Stimulated activated CD8-positive, alpha-beta memory T cell treated with anti-CD3 and anti-CD28 coated beads, Interleukin-7, amount 100 ng/mL, for 48 hours (primary cell): Measurements from ENCODE around the gene CARMIL1.

Experiments
- DNase-seq, 2 donors: peaks; one replicate each; pipeline ENCODE4 v3.0.0-alpha.2; 2020; ENCODE audit warnings: low read depth in 1 of 2; ENCODE audit errors: extremely low read depth in 1 of 2

CARMIL1 gene

DNA sequence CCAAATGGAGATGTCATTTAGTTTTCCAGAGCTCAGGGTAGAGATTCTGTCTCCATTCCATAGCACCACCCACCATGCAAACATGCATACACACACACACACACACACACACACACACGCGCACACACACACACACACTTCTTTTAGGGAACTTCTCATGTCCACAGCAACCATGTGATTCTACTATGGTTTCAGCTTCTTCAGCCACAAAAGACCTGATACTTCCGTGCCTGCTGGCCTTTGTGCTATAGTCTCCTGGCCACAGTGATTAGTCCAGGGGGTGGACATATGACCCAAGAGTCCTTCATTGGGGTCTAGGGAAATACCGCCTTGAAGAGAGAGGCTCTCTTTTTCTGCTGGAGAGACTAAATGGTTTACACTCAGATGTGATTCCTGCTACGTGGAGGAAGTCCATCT, 53.5 kb downstream of the CARMIL1 start:
- DNase-seq, result no peak

DNA sequence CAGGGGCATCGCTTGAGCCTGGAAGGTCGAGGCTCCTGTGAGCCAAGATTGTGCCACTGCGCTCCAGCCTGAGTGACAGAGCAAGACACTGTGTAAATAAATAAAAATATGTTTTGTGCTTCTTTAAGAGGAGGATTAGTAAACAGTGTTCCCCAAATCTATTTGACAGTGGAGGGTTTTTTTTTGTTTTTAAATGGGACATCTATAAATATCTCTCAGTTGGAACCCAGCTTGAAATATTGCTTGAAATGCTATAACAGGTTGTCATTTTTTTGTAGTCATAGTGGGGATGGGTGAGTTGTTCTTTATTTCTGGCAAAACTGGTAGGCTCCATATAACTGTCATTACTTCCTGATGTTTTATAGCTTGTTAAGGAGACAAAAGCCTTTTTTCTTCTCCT, 54.3 kb downstream of the CARMIL1 start:
- no peak for DNase-seq

DNA sequence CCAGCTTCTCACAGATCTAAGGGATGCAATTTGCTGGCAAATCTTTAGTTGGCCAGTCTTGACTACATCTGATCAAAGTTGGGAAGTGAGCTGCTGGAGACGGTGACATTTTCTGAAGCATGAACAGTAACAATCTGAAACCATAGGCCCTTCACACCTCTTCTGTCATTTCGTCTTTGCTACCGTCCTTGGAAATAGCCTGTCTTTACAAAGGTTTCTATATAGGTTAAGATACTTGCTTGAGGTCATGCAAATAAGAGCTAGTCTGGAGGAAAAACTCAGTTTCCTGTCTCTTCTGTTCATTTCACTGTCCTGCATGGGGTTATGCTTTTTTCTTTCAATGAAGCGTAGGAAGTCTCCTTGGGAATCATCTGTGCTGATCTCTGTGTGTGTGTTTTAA, 55.6 kb downstream of the CARMIL1 start:
- no peak for DNase-seq

DNA sequence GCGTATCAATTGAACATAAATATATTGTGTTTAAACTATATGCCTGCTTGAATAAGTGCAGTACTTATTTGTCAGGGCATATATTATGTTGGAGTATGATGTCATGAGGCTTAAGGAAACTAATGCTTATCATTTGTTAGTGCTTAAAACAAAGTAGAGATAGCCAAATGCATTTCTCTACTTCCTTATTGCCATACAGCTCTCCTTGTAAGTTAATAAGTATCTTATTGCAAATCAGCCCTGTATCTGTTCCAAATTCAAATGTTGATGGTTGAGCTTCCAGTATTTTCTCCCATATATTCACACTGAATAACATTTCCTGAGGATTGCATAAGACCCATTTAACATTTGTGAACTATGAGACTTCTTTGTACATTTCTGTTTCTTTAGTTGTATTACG, 57.8 kb downstream of the CARMIL1 start:
- DNase-seq, result no peak

DNA sequence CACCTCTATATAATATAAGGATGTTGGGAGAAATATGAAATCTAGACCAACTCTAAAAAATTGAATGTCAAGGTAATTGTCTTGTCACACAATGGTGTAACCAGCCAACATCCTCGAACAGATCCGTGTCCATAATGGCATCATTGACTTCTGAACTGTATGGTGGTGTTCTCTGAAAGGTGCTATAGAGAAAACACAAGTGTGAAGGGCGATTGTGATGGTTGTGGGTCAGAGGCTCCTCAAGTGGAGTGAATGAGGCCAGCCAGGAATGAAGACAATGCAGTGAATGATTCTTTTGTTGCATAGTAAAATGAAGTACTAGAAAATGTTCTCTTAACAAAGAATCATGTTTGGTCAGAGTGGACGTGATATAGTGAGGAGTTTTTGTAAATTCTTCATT, 58.3 kb downstream of the CARMIL1 start:
- DNase-seq, result no peak

DNA sequence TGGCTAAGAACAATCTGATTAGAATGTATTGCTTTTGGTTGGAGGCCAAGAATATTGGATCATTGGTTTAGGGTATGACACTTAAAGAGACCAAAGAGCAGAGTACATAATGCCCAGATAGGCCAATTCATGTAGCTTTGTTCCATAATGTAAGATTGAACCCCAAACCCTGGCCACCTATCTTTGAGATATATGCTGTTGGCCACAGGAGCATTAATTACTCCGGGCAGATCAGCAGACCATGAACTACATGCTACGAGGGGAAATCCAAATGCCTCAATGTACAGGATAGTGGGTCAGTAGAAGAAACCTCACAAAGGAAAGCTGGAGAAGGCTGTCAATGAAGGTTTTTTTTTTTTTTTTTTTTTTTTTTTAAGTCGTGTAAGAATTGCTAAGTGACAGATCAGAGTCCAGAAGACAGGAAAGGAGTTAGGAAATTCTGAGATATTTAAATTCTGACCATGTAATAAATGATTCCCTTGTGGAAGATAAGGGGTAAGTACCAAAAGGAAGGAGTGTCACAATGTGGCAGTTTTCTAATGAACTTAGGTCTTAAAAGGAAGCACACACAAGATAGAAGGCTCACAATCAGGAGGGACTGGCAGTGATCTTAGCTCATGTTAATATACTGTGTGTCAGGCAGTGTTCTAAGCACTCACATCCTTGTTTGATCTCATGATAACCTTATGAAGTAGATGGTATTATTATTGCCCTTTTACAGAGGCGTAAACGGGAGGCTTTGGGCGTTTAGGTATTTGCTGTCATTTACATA, 61.4 kb downstream of the CARMIL1 start:
- DNase-seq, result no peak

DNA sequence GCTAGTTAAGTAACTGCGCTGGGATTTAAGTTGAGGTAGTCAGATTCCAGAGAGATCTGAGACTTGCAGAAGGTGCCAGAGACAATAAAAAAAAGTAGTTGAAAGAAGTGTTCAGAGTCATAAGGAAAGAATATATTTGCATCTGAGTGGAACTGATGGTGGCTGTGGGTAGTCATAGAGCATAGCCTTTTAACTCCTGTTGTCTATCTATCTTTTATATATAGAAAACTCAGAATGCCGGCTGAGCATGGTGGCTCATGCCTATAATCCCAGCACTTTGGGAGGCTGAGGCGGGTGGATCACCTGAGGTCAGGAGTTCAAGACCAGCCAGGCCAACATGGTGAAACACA, 62.0 kb downstream of the CARMIL1 start:
- DNase-seq, result no peak

DNA sequence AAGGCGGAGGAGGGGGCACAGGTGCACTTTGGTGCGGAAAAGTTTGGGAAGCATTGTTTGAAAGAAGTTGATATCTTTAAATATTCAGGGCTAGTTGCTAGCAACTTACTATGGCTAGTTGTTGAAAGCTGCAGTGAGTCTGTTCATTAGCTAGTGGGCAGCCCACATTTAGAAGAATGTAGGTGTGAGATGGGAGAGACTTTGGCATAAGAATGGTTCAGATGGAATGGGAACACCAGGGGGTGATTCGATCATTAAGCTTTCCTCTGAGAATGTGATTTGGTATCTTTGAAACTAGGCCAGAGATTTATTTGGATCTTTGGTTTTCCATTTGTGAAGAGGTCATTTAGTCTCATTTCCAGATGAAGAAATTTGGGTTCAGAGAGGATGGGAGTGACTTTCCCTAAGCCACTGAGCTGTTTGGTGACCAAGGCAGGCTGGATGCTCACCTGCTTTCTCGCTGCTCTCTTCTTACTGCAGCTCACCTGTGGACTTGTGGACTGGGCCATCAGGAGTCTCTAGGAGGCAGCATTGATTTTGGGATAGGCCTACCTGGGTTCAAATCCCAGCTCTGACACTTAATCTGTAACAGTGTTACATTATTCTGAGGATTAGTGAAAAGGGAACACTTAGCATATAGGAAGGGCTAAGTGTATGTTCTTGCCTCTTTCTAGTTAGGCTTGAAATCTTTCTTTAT, 62.9 kb downstream of the CARMIL1 start:
- no peak for DNase-seq

DNA sequence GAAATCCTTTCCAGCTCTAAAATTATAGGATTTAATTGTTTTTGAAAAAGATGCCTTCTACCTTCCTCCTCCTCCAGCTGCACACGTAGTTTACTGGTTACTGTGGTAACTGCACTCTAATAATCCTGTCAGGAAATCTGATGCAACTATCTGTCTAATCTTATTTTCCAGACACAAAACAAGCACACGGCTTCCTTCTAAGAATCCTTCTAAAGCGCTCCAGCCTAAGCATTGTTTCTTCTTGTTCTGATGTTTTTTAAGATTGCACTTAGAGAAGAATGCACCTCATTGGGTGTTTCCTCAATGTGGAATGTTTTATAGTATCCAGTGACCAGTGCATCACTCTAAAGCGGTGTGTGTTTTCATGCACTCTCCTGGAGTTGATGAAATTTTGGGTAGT, 63.6 kb downstream of the CARMIL1 start:
- no peak for DNase-seq

DNA sequence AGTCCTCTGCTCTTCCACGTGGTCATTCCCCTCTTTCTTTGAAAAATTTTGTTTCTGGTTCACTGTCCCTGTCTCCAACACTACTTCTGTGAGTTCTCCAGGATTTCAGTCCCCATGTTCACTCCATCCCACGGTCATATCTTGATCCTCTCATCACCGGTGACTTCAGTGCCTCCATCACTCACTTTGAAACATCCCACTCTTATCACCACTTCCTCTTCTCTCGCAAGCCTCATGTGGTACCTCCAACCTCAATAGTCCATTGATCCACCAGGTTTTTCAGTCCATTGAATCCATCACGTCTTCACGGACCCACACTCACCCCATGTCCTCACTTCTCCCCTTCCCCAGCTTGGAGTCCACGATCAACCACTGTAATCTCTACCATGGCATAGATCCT, 64.8 kb downstream of the CARMIL1 start:
- no peak for DNase-seq

DNA sequence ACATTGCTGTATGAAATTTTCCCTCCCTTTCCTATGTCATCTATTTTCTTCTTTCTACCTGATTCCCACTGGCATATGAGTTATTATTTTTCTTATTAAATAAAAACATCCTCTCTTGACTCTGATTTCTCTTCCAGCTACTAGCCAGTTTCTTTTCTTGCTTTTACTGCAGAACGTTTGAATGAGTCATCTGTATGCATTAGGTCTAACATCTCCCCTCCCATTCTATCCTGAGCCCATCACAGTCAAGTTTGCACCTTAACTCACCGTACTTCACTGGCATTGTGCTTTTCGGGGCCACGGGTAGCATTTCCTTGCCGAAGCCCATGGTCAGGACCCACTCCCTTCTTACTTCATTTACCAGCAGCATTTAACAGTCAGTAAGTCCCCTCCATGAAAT, 65.7 kb downstream of the CARMIL1 start:
- no peak for DNase-seq

DNA sequence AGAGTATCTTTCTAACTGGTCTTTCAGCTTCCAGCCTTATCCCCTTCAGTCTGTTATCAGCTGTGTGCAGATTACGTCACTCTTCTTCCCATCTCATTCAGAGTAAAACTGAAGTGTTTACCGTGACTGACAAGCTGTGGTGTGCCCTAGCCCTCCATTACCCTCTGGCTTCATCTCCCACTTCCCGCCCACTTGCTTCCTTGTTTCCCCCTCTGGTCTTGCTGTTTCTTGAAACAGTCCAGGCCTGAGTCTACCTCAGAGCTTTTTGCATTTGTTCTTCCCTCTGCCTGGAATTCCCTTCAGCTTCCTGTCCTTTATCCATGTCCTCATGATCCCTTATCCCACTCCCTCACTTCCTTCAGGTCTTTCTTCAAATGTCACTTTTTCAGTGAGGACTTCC, 66.9 kb downstream of the CARMIL1 start:
- no peak for DNase-seq

DNA sequence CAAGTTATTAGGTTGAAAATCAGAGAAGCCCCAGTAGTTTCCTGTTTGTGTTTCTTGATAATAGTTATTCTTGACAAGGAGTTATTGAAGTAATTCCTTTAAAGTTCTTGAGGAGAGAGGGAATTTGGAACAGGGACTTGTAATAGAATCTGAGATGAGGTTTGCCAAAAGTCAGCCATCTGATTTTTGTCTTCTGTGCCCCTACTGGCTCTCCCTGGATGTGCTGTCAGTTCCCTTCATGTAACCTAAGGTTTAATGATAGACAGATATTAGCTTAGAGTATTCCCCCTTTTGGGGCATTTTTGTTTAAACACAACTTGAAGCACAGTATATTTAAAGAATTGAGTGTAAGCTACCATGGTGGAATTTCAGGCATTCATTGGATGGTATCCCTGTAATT, 71.4 kb downstream of the CARMIL1 start:
- DNase-seq, result no peak

DNA sequence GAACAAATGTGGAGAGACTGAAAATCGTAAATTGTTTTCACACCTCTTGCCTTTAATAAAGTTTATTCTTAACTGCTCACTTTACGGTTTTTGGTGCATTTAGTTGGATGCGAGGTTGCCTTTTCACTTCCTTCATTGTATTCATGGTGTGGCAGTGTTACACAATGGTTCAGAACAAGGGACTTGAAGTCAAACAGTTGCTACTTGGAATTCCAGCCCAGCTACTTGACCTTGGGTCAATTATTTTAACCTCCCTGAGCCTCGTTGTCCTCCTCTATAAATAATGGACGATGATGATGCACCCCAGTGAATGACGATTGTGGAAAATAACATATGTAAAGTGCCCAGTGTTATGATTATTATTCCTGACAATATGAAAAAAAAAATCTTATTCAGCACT, 72.3 kb downstream of the CARMIL1 start:
- DNase-seq, result no peak

DNA sequence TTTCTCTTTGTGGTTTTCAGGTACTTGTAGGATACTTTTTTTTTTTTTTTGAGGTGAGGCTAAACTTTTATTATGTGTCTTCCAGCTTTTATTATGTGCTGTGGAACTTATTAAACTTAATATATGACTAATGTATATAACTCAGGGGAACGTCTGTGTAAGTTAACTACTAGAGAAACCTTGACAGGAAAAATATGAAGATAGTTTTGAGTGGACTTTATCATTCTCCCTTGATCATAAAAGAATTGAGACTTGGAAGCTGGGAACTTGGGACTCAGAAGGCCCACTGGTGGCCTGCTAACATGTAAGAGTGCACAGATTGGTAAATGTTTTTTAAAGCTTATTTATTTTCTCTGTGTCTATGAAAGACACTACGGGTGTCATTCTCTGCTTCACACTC, 73.1 kb downstream of the CARMIL1 start:
- no peak for DNase-seq

DNA sequence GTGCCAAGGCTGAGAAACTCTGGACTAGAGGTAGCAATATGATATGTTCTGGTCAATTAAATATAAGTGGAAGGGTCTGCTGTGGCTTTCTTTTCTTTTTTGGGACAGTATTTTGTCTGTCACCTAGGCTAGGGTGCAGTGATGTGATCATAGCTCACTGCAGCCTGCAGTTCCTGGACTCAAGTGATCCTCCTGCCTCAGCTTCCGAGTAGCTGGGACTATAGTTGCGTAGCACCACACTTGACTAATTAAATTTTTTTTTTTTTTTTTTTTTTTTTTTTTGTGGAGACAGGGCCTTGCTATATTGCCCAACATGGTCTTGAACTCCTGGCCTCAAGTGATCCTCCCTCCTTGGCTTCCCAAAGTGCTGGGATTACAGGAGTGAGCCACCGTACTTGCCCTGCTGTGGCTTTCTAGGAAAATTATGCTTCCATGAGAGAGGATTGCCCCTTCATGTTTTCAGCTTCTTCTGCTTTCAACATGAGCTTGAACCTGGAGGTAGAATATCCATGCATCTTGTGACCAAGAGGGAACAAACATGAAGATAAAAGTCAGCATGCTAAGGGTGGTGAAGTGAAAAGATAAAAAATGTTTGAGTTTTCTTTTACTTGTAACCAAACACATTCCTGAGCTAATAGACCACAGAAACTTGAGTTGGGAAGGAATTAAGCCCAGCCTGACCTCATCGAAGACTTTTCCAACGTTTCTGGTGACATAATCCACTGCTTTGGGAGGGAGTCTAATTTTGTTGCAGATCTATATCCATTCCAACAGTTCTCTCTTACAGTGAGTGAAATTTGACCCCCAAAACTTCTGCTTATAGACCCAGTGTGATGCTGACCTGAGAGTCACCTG, 75.1 kb downstream of the CARMIL1 start:
- DNase-seq, result no peak

DNA sequence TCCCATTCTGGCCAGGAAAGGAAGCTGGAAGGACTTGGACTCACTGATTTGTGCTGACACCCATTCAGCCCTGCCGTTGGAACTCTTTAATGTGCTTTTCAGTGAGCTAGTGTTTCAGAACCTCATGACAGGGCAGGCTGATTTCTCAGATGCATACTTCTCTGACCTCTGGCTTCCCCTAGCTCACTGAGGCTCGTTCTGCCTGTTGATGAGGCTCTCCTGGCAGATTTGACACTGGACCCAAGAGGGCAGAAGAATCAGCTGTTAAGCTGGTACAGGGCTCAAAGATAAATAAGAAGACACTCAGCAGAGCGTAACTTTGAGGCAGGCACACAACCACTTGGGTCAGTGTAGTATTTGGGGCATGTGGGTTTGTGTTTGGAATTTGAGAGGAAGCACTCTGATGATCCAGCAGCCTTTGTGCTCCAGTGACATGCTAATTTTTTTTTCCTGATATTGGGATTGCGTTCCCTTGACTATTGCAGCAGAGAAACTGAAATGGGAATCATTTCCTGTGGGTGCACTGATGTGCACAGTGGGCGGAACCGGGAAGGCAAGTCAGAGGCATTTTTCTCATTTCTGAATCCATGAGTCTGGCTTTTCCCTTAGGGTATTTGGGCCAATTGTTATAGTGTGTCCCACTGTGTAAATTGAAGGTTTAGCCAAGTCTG, 80.2 kb downstream of the CARMIL1 start:
- no peak for DNase-seq

DNA sequence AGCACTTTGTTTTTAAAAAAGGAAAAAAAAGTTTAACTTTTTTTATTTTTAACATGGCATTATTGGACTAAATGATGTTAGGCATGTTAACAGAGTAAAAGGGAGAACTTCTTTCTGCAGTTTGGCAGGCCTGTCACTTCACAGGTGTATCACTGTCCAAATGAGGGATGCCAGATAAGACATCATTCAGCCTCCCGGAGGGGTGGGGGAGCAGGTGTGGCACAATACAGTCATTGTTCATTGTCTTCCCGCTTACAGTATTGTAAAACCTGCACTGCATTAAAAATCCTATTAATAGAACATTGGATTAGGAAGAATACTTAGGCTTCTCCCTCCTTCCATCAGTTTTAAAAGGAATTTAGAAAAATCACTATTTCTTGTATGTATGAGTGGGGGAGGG, 80.7 kb downstream of the CARMIL1 start:
- no peak for DNase-seq

DNA sequence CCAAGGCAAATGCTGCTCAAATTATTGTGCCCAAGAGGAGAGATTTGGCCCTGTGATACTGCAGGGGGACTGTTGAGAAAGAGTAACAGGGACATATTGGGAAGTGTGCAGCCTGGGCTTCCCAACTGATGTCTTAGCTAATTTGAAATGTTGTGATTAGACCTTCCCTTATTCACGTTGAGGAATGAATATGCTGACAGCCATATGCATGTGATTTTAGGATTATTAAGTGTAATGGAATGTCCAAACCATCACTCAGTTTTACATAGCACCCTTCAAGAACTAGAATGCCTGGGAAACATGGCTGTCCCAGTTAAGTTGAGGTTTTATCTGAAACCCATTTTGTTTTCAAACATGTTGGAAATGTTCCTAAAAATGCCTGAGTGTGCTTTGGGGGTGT, 81.4 kb downstream of the CARMIL1 start:
- no peak for DNase-seq

DNA sequence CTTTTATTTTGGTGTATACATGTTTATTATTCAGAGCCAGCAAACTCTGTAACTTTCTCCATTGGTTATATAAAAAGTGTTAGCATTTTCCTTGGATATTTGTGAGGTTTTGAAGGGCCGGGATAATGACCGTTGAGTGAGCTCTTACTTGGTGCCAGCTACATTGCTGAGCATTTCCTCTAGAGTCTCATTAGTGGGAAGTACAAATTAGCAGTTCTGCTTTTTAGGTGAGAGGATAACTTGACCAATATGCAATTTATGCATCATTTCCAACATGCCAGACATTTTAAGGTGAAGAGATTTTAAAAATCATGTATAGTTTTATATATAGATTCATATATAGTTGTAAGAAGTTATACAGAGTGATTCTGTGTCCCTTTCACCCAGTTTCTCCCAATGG, 84.3 kb downstream of the CARMIL1 start:
- DNase-seq, result no peak

DNA sequence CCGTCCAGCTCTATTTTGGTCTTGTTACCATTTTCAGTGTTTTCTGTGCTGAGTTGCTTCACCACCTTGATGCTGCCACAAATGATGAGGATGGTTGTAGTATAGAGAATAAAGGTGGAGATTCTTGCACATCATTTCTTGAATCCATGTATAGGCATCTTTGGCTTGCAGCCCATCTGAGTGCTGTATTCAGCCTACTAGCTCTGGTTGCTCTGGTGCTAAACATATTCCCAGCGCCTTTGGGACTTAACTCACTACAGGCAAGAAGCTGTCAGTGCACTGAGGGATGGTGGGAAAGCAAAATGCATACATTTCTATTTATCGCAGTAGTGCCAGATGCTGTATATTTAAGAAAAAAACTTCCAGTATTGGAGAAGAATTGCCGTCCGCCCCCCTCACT, 86.0 kb downstream of the CARMIL1 start:
- DNase-seq, result no peak
